ENCODE measurements around the gene C1orf116. TPM values are rescaled to one million over a fixed set of nuclear protein-coding genes. Genes with fewer than 3 reads are reported as not detected.

The C1orf116 gene
- total RNA-seq (ENCODE audit: insufficient read depth, low replicate concordance): 2.2 TPM

GRCh38 chr1:207032528-207033017 lies at the start of gene C1orf116:
C1orf116 (minus strand) TSS chr1:207032756; CDS start chr1:207027598, 5,158 bp downstream.
- DNase-seq (ENCODE audit: low spot score): peak; percentile 70

DNA sequence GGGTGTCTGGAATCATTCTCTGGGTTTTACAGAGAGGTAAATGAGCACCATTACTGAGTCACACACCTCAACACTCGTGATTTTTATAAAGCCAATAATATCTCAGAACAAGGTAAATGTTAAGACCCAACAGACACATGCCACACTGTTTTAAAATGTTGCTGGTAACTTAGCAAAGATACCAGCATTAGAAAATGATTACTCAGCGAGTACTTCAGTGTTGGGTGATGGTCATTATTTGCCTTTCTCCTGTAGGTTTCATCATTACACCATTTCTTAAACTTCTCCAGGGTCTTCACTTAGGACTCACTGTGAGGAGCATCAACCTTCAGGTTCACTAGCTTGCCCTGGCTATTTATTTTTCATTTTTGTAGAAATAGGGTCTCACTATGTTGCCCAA lies 49.2 kb upstream of the C1orf116 start:
- DNase-seq (ENCODE audit: low spot score): no peak

- DNase-seq (ENCODE audit: low spot score): no peak
These were observed 48.5 kb upstream of the C1orf116 start for GRCh38 chr1:207081088-207081487.

DNA sequence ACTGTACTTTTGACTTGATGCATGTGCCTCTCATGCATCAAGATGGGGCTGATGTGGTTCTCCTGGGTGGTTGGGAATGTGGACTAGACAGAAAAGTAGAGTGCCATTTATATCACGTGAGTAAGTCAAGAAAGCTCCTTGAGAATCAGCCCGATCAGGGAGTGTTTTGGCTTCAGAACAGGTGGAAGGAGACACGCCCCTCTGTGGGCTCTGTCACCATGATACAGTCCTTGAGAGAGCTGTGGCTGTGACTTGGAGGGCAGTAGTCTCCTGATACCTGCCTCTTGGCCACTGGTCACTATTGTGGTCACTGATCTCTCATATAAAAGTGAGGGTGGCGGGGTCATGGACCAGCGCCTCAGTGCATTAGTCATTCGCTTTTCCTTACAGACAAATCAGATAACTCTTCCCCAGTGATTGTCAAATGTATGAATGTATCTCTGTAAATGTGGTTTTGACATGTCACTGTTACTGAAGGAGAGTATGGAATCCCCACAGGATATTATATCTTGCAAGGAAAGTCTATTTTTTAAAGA lies 47.2 kb upstream of the C1orf116 start:
- no peak for DNase-seq (ENCODE audit: low spot score)

DNA sequence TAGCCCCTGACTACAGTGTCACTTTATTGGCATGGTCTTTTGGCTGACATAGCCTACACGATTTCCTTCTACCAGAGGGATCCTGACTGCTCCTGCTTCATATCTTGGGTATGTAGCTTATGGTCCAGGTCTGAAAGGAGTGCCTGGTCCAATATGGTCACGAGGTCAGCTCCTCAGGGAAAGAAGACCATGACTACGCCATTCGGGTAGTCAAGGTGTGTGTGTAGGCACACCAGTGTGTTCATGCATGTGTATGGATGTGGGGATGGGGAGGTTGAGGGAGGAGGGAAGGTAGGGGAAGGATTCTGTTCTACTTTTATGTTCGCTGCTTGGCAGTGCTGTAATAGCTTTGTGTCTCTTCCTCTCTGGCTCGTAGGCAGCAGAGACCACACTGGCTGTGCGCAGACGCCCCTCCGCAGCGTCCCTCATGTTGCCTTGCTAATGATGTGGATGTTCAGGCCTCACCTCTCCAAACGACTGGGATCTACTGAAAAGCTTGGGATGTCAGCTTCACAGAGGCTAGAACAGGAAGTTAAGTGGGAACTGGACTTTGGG lies 46.1 kb upstream of the C1orf116 start:
- no peak for DNase-seq (ENCODE audit: low spot score)

- DNase-seq (ENCODE audit: low spot score): peak; percentile 85
These were observed 45.2 kb upstream of the C1orf116 start for GRCh38 chr1:207077470-207078377.

GRCh38 chr1:207077012-207077411 lies 44.5 kb upstream of the C1orf116 start:
- DNase-seq (ENCODE audit: low spot score): no peak

DNA sequence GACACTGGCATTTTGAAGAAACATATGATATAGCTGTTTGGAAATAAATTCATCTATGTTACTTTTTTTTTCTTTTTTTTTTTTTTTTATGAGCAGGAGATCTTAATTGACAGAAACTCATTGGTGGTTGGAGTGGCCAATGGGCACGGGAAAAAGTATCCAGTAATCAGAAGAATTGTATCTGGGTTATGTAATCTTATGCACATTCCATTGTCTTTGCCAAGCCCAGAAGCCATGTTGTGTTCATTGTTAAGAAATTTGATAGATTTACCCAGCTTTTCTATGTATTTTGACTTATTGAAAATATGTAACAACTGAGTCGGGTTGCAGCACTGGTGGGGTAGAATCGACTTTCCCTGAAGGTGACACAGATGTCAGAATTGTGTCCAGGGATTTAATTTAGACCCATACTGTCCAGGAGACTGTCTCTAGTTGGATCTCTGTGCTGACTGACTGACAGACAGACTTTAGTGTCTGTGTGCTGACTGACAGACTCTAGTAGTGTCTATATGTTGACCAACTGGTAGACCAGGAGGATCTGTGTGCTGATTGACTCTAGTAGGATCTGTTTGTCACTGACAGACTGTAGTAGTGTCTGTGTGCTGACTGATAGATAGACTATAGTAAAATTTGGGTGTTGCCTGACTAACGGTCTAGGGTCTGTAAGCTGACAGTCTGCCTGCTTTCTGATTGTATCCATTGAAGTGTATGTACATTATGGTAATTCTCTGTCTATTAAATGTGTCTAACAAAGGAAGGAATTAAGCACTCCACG lies 43.8 kb upstream of the C1orf116 start:
- DNase-seq (ENCODE audit: low spot score): no peak

DNA sequence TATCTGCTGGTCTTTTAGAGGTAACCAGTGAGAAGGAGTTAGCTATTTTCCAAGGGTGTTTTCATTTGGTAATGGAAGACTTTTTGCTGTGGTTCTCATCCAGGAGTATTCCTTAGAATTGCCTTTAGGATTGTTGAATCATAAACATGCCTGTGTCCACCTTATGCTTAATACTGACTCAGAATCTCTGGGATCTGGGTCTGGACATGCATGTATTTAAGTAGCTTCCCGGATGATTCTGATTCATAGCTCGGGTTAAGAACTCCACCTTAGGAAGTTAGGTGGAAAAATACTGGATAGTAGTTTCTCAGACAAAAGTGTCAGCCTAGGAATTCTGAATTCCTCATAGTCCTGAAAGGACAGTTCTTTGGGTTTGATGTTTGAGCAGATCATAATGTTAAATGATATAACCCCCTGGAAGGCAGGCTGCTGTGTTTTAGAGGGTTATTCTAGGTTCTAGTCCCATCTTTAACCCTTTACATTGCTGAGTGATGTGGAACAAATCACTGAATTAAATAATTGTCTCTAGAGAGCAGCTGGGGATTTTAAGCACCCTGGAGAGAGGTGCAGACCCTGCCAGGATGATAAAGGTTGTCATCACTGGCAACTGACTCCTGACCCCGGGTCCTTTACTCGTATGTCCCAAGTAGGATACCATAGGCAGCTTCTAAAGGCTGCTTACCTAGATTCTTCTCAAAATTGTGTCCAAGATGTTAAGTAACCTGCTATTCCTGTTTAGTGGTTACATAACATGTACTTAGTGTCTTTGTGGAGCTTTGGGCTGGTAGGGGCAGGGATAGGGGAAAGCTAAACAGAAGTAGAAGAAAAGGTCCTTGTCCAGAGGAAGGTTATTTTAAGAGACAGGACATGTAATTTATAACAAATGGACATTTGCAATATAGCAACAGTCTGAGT lies 41.6 kb upstream of the C1orf116 start:
- DNase-seq (ENCODE audit: low spot score): no peak

GRCh38 chr1:207072233-207072632 lies 39.7 kb upstream of the C1orf116 start:
- DNase-seq (ENCODE audit: low spot score): no peak

DNA sequence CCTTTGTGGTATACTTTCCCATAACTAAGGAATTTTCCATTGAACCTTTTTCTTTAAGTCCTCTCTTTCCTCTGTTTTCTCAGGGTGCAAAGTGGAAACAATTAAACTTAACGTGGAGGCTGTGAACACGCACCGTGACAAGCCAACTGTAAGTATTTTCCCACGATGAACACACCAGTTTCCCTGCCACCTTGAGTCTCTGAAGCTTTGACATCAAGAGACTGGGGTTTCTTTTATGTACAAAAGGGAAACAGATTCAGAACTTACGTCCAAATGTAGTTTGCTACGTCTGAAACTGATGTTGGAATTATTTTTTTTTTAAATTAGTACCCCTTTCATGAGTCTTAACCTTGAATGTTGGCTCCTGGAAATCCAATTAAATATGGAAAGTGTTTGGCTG lies 38.9 kb upstream of the C1orf116 start:
- no peak for DNase-seq (ENCODE audit: low spot score)

- no peak for DNase-seq (ENCODE audit: low spot score)
These were observed 38.3 kb upstream of the C1orf116 start for GRCh38 chr1:207070811-207071210.

- DNase-seq (ENCODE audit: low spot score): no peak
These were observed 37.4 kb upstream of the C1orf116 start for GRCh38 chr1:207069858-207070506.

- no peak for DNase-seq (ENCODE audit: low spot score)
These were observed 36.5 kb upstream of the C1orf116 start for GRCh38 chr1:207069061-207069460.

GRCh38 chr1:207067665-207068064 lies 35.1 kb upstream of the C1orf116 start:
- DNase-seq (ENCODE audit: low spot score): no peak

DNA sequence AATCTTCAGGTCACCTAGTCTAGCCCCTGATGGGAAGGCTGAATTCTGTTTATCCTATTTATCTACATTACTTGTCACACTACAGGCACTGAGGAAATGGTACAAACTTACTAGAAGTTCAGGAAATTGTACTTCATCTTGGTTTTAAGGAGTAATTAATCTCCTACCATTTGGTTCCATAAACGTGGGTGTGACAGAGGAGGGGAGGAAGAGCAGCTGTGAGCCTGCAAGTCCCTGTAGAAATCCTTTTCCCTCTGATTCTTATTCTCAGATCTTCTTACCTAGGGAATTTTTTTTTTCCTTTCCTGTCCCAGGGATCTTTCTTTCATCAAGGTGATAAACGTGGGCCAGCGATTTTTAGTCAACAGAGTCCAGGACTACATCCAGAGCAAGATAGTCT lies 34.6 kb upstream of the C1orf116 start:
- DNase-seq (ENCODE audit: low spot score): no peak

DNA sequence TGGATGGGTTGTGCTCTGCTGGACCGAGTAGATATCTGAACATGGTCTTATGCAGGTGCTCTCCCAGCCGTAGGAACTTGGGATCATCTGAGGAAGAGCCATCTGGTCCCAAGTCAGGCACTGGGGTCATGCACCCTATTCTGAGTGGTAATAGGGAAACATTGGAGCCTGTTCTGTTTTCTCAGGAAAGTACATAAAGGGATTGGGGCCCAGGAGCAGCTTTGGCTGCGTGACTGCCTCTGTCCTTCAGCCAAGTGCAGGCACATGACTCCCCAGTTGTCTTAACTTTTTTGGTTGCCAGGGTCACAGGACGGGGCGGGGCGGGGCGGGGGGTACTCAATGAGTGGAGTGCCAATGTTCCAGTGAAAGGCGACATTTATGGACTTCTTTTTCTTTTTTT lies 32.0 kb upstream of the C1orf116 start:
- no peak for DNase-seq (ENCODE audit: low spot score)

DNA sequence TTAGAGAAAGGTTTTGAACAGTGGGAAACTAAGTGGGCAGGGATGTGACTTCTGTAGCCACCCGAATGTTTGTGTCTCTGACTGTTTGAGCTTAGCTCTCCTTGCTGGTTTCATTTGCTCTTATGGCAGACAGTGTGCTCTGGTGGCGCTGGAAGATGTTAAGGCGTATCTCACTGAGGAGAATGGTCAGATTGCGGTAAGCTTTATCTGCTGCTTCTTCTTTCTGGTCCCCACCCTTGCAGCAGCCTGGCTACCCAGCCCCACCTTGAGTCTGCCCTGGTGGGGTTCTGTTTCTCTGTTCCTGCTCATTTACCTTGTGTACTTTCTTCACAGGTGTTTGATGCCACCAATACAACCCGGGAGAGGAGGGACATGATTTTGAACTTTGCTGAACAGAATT lies 30.5 kb upstream of the C1orf116 start:
- no peak for DNase-seq (ENCODE audit: low spot score)

DNA sequence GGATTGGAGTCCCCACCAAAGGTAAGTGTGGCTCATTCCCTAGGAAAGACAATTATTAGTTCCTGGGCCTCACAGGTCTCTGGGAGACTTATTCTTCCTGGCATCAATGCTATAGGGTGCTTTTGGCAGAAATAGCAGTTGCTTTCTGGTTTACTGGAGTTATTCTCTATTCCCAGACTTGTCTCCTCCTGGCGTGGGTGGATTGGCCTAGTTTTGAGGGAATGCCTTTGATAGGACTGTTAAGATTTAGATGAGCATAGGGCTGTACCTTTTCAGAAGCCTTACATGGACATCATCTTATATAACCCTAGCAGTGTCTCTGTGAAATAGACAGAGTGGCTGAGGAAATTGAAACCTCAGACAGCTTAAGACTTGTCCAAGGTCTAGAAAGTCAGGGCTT lies 29.5 kb upstream of the C1orf116 start:
- DNase-seq (ENCODE audit: low spot score): no peak

- no peak for DNase-seq (ENCODE audit: low spot score)
These were observed 28.0 kb upstream of the C1orf116 start for GRCh38 chr1:207060596-207060995.
